IMR-90 (cell line): Measurements from ENCODE around the gene PARP1. TPM values are rescaled to one million over a fixed set of nuclear protein-coding genes. Genes with fewer than 3 reads are reported as not detected.

Experiments
- ATAC-seq: fragments of 200-7000 bp; cut with Tn5 transposase; 2 replicates; pipeline ENCODE4 v1.9.1; 2020; ENCODE audit warnings: low read depth, mild to moderate bottlenecking, moderate library complexity
- BruUV-seq: library from RNA; stranded (reverse); fragments of 400-500 nt; replicated peaks from 2 replicates; lab custom pipeline; 2021; lab: Mats Ljungman, UMichigan
- CTCF ChIA-PET: fragments of 300-600 bp; formaldehyde crosslinking; extraction: SDS; loops from one replicate; lab custom pipeline; 2021; ENCODE audit warnings: antibody characterized with exemption; lab: Yijun Ruan, JAX
- POLR2A ChIA-PET: fragments of 300-600 bp; sonication (Branson Sonifier 250); formaldehyde crosslinking; loops from one replicate; lab custom pipeline; 2022; ENCODE audit warnings: antibody characterized with exemption; ENCODE audit not compliant: unreplicated experiment; lab: Charles Lee
- DNase-seq: peaks from one replicate; pipeline ENCODE4 v3.0.0; 2013
- H2AFZ ChIP-seq: replicated peaks from 2 replicates; pipeline ENCODE3; 2013; ENCODE audit warnings: low read length, mild to moderate bottlenecking; ENCODE audit not compliant: poor library complexity
- H2AK5ac ChIP-seq: 2 replicates; pipeline ENCODE4 v1.6.1; 2013; ENCODE audit warnings: low read depth, low read length, inconsistent platforms
- H2AK9ac ChIP-seq: replicated peaks from 2 replicates; pipeline ENCODE3; 2013; ENCODE audit warnings: mild to moderate bottlenecking, low read depth, low read length, moderate library complexity; ENCODE audit not compliant: poor library complexity
- H2BK120ac ChIP-seq: 2 replicates; pipeline ENCODE4 v1.6.1; 2013; ENCODE audit warnings: low read depth, low read length, inconsistent platforms
- H2BK15ac ChIP-seq: 3 replicates; pipeline ENCODE4 v1.6.1; 2013; ENCODE audit warnings: low read depth, low read length, inconsistent platforms
- H2BK20ac ChIP-seq: 2 replicates; pipeline ENCODE4 v1.6.1; 2013; ENCODE audit warnings: low read depth, mild to moderate bottlenecking, inconsistent platforms, low read length, moderate library complexity
- H2BK5ac ChIP-seq: 2 replicates; pipeline ENCODE4 v1.6.1; 2013; ENCODE audit warnings: mild to moderate bottlenecking, low read depth, low read length, inconsistent platforms; ENCODE audit not compliant: poor library complexity, severe bottlenecking
- H3K14ac ChIP-seq: replicated peaks from 2 replicates; pipeline ENCODE4 v1.6.1; 2013; ENCODE audit warnings: low read depth, low read length, inconsistent platforms
- H3K18ac ChIP-seq: 2 replicates; pipeline ENCODE4 v1.6.1; 2013; ENCODE audit warnings: low read depth, low read length, control low read depth
- H3K23ac ChIP-seq: 2 replicates; pipeline ENCODE4 v1.6.1; 2013; ENCODE audit warnings: low read depth, low read length, inconsistent platforms
- H3K27ac ChIP-seq: 2 replicates; pipeline ENCODE4 v1.5.1; 2013; ENCODE audit warnings: mild to moderate bottlenecking, control low read depth, low read length; ENCODE audit not compliant: insufficient read depth
- H3K27me3 ChIP-seq: 2 replicates; pipeline ENCODE4 v1.6.1; 2013; ENCODE audit warnings: low read length; ENCODE audit not compliant: control insufficient read depth, insufficient read depth
- H3K36me3 ChIP-seq: 2 replicates; pipeline ENCODE4 v1.6.1; 2013; ENCODE audit warnings: low read length, mixed read lengths; ENCODE audit not compliant: control insufficient read depth, insufficient read depth
- H3K4ac ChIP-seq: 2 replicates; pipeline ENCODE4 v1.6.1; 2013; ENCODE audit warnings: low read depth, low read length, inconsistent platforms
- H3K4me1 ChIP-seq: 2 replicates; pipeline ENCODE4 v1.6.1; 2013; ENCODE audit warnings: low read length, mixed read lengths; ENCODE audit not compliant: control insufficient read depth, insufficient read depth
- H3K4me2 ChIP-seq: 2 replicates; pipeline ENCODE4 v1.6.1; 2013; ENCODE audit warnings: low read depth, mild to moderate bottlenecking, control low read depth, low read length, moderate library complexity
- H3K4me3 ChIP-seq: 2 replicates; pipeline ENCODE4 v1.5.1; 2013; ENCODE audit warnings: low read depth, mild to moderate bottlenecking, control low read depth, low read length, moderate library complexity; ENCODE audit not compliant: insufficient read depth
- H3K56ac ChIP-seq: 2 replicates; pipeline ENCODE4 v1.6.1; 2013; ENCODE audit warnings: low read length, inconsistent platforms; ENCODE audit not compliant: insufficient read depth; ENCODE audit errors: extremely low read depth
- H3K79me1 ChIP-seq, 2 experiments: 2 replicates each; pipeline ENCODE4 v1.6.1; 2013; ENCODE audit warnings: low read length in 2 of 2, inconsistent platforms in 1 of 2, low read depth in 1 of 2
- H3K9ac ChIP-seq: 2 replicates; pipeline ENCODE4 v1.6.1; 2013; ENCODE audit warnings: low read depth, low read length, control low read depth
- H3K9me1 ChIP-seq: 2 replicates; pipeline ENCODE4 v1.6.1; 2013; ENCODE audit warnings: low read length, inconsistent platforms; ENCODE audit not compliant: insufficient read depth
- H3K9me3 ChIP-seq: 2 replicates; pipeline ENCODE4 v1.6.1; 2013; ENCODE audit warnings: low read length; ENCODE audit not compliant: control insufficient read depth, insufficient read depth
- H4K20me1 ChIP-seq: 2 replicates; pipeline ENCODE4 v1.6.1; 2013; ENCODE audit warnings: low read length, inconsistent platforms; ENCODE audit not compliant: insufficient read depth
- H4K5ac ChIP-seq: 2 replicates; pipeline ENCODE4 v1.6.1; 2013; ENCODE audit warnings: mild to moderate bottlenecking, low read depth, low read length, control low read depth
- H4K8ac ChIP-seq, 2 experiments: 2 replicates each; pipeline ENCODE4 v1.6.1; 2013; ENCODE audit warnings: low read depth in 2 of 2, low read length in 2 of 2, control low read depth in 1 of 2, inconsistent platforms in 1 of 2
- H4K91ac ChIP-seq: 2 replicates; pipeline ENCODE4 v1.6.1; 2013; ENCODE audit warnings: low read depth, low read length, inconsistent platforms; ENCODE audit not compliant: insufficient read depth
- FOS ChIP-seq: fragments of 150-350 bp; IDR thresholded peaks from 2 replicates; pipeline ENCODE4 v1.6.1; 2016; ENCODE audit warnings: low read depth, low read length
- MAZ ChIP-seq: IDR thresholded peaks from 2 replicates; pipeline ENCODE4 v1.6.1; 2012; ENCODE audit warnings: low read depth, mild to moderate bottlenecking, low read length, improper control_type of control experiment, moderate library complexity, borderline replicate concordance
- RAD21 ChIP-seq: IDR thresholded peaks from 2 replicates; pipeline ENCODE4 v1.6.1; 2012; ENCODE audit warnings: low read length, improper control_type of control experiment
- WGBS, 2 experiments: methylation state at CpG; one replicate each; pipeline versions ENCODE4 v1.1.5 to v1.1.7; 2013; ENCODE audit warnings: missing lambda C conversion rate in 2 of 2; ENCODE audit not compliant: insufficient read length in 1 of 2; ENCODE audit errors: extremely low coverage in 2 of 2; 5-methylcytosine and 5-hydroxymethylcytosine counted together
- dilution Hi-C: fragments of 300-500 bp; cut with HindIII; formaldehyde crosslinking; loops from one replicate; pipeline ENCODE4 v1.14.3; 2018; ENCODE audit warnings: low sequenced_read_pairs; ENCODE audit not compliant: unreplicated experiment
- in situ Hi-C: fragments of 300-500 bp; cut with MboI; formaldehyde crosslinking; loops from 3 replicates; pipeline ENCODE4 v1.14.3; 2019; ENCODE audit warnings: low sequenced_read_pairs, inconsistent platforms, mixed read lengths
- intact Hi-C: fragments of 100-400 bp; cut with micrococcal nuclease; formaldehyde crosslinking; loops from 2 replicates; pipeline ENCODE4 v1.10.0; 2022
- polyA plus RNA-seq, 3 experiments: library from polyadenylated mRNA; depleted of rRNA; stranded (reverse); fragments of >200 nt; gene quantifications; 2 replicates each; pipeline ENCODE4 v1.2.3, GENCODE V29; 2012; ENCODE audit warnings: low replicate concordance in 1 of 3
- total RNA-seq: library from RNA; depleted of rRNA; stranded (reverse); fragments of >200 nt; gene quantifications from 2 replicates; pipeline ENCODE4 v1.2.3, GENCODE V29; 2012
- TF ChIP-seq, protein P1 (sequence below): fragments of 150-350 bp; IDR thresholded peaks from 2 replicates; pipeline ENCODE4 v1.6.1; 2016; ENCODE audit warnings: low read depth, mild to moderate bottlenecking, low read length, moderate library complexity, borderline replicate concordance

The PARP1 gene
- total and polyA plus RNA-seq, 2 of the 4 experiments (the other 2 are of a cell fraction), result 86.5 to 105 TPM

DNA sequence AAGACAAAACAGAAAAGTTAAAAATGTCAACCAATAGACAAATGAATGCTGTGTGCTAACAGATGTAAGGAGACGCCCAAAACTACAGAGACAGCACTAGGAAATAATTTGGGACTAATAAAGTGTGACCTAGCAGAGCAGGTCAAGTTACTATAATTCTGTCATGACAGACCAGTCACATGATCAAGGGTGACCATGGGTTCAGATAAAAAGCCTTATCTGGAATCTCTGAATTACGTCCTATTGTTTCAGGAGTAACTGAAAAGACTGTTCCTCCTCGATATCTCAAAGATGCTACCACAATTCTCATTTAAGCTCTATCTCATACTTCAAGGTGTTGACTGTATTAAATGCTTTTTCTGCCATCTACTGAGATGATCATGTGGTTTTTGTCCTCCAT lies 31.6 kb downstream of the PARP1 start:
- POLR2A ChIA-PET, result no interaction called here
- no peak overlapping the region for H2BK120ac ChIP-seq
- DNase-seq (no peak), ATAC-seq (no peak)
- H3K4me2 ChIP-seq, result no peak overlapping the region
- H2BK5ac ChIP-seq, result no peak overlapping the region
- no peaks in the 10 kb centered on the region for H3K4me1 ChIP-seq
- H3K36me3 ChIP-seq, result peaks cover 66% of the 10 kb centered on the region
- H4K8ac ChIP-seq, result no peak overlapping the region
- in situ Hi-C loops, result no loop called here
- no peaks in the 10 kb centered on the region for H3K9me3 ChIP-seq
- 100% methylated on average over 1 of the region's 3 CpGs; no CpG with 5 or more reads in 1 of the 2 experiments for WGBS, 2 experiments
- no peak overlapping the region for H2AK9ac ChIP-seq
- H3K56ac ChIP-seq, result no peak overlapping the region
- no peaks in the 10 kb centered on the region; the same call in 1 of the 2 replicates for H3K9me1 ChIP-seq
- CTCF ChIA-PET, result no interaction called here
- H4K5ac ChIP-seq, result no peak overlapping the region
- intact Hi-C loops, result loop anchor here (10.0 kb wide), 1 partner anchor 251 kb away; no protein-coding TSS in a partner anchor
- H3K27me3 ChIP-seq, result no peaks in the 10 kb centered on the region
- H3K23ac ChIP-seq, result no peak overlapping the region
- H3K79me1 ChIP-seq, result peaks cover 0 to 6% of the 10 kb centered on the region in 2 experiments; a peak in 2 of 4 replicates
- H3K4me3 ChIP-seq, result no peak overlapping the region
- TF ChIP-seq MAZ (no peak), FOS (no peak), RAD21 (no peak)
- TF ChIP-seq, protein P1, sequence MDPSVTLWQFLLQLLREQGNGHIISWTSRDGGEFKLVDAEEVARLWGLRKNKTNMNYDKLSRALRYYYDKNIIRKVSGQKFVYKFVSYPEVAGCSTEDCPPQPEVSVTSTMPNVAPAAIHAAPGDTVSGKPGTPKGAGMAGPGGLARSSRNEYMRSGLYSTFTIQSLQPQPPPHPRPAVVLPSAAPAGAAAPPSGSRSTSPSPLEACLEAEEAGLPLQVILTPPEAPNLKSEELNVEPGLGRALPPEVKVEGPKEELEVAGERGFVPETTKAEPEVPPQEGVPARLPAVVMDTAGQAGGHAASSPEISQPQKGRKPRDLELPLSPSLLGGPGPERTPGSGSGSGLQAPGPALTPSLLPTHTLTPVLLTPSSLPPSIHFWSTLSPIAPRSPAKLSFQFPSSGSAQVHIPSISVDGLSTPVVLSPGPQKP, result no peak
- no peaks in the 10 kb centered on the region for H4K20me1 ChIP-seq
- H2BK15ac ChIP-seq, result no peak overlapping the region
- H3K27ac ChIP-seq, result no peak overlapping the region
- H2BK20ac ChIP-seq, result no peak overlapping the region
- no peak overlapping the region for H3K4ac ChIP-seq
- H3K9ac ChIP-seq, result no peak overlapping the region
- dilution Hi-C loops, result no loop called here
- no peak overlapping the region for H4K91ac ChIP-seq
- H2AK5ac ChIP-seq, result no peak overlapping the region
- H3K18ac ChIP-seq, result no peak overlapping the region
- H3K14ac ChIP-seq, result no peak overlapping the region
- BruUV-seq, result no TSS peak
- H2AFZ ChIP-seq, result no peak overlapping the region
